Thymus (tissue), 11 donors: Measurements from ENCODE around the gene AP2S1. TPM values are rescaled to one million over a fixed set of nuclear protein-coding genes. Genes with fewer than 3 reads are reported as not detected.
"Not testable (repeated sequence)": the region's sequence is repeated elsewhere in the genome, so short reads cannot be mapped to it uniquely, and the experiment has no call there.

Experiments used
- DNase-seq, 9 donors: peaks; one replicate each; pipeline ENCODE4 v3.0.0-alpha.2; 2013; ENCODE audit warnings: low spot score in 9 of 9, low read depth in 6 of 9, missing footprints in 1 of 9
- H3K27ac ChIP-seq, 2 donors: one replicate each; pipeline ENCODE4 v1.5.1; 2013; ENCODE audit warnings: control low read depth in 1 of 2, low read depth in 1 of 2, low read length in 1 of 2, mild to moderate bottlenecking in 1 of 2, moderate library complexity in 1 of 2
- H3K27me3 ChIP-seq, 2 donors: one replicate each; pipeline ENCODE4 v1.5.1; 2013; ENCODE audit warnings: low read length in 1 of 2; ENCODE audit not compliant: control insufficient read depth in 2 of 2, insufficient read depth in 1 of 2
- H3K36me3 ChIP-seq, 2 donors: one replicate each; pipeline ENCODE4 v1.5.1; 2013; ENCODE audit warnings: low read length in 1 of 2, mild to moderate bottlenecking in 1 of 2, moderate library complexity in 1 of 2; ENCODE audit not compliant: control insufficient read depth in 2 of 2, insufficient read depth in 2 of 2
- H3K4me1 ChIP-seq, 2 donors: one replicate each; pipeline ENCODE4 v1.5.1; 2013; ENCODE audit warnings: low read length in 2 of 2; ENCODE audit not compliant: control insufficient read depth in 2 of 2, insufficient read depth in 2 of 2
- H3K4me3 ChIP-seq, 2 donors: one replicate each; pipeline ENCODE4 v1.5.1; 2013; ENCODE audit warnings: low read length in 2 of 2, control low read depth in 1 of 2, mild to moderate bottlenecking in 1 of 2
- H3K9me3 ChIP-seq, 2 donors: one replicate each; pipeline ENCODE4 v1.5.1; 2013; ENCODE audit warnings: low read length in 1 of 2, mild to moderate bottlenecking in 1 of 2; ENCODE audit not compliant: control insufficient read depth in 2 of 2, insufficient read depth in 1 of 2
- WGBS: extraction: QIAGEN DNeasy Blood & Tissue Kit; methylation state at CpG from one replicate; pipeline ENCODE4 v1.1.7; 2013; 5-methylcytosine and 5-hydroxymethylcytosine counted together
- polyA plus RNA-seq: library from polyadenylated mRNA; stranded (reverse); fragments of 200-250 nt; gene quantifications from one replicate; pipeline ENCODE4 v1.2.3, GENCODE V29; 2013
- total RNA-seq: library from RNA; stranded (reverse); fragments of 120-200 nt; gene quantifications from one replicate; pipeline ENCODE4 v1.2.4, GENCODE V29; 2013
- donor health status: healthy.

Gene AP2S1
- total and polyA plus RNA-seq, 2 donors: 88.0 to 106 TPM

- no peak overlapping the region for H3K27ac ChIP-seq
- WGBS: 81% methylated on average over 4 of the region's 4 CpGs
These were observed 24.6 kb upstream of the AP2S1 start for GRCh38 chr19:46875234-46875633.

GRCh38 chr19:46872967-46873366 is 22.3 kb upstream of the AP2S1 start:
- no peak for DNase-seq
- H3K27me3 ChIP-seq: no peaks in the 10 kb centered on the region
- no peak overlapping the region for H3K27ac ChIP-seq
- H3K4me1 ChIP-seq: peaks cover 0 to 4% of the 10 kb centered on the region in 2 donors
- no peak overlapping the region for H3K4me3 ChIP-seq
- peaks cover 0 to 7% of the 10 kb centered on the region in 2 donors for H3K36me3 ChIP-seq
- H3K9me3 ChIP-seq: no peaks in the 10 kb centered on the region
- 83% methylated on average over 4 of the region's 4 CpGs for WGBS

More at GRCh38 chr19:46875234-46875633, 24.6 kb upstream of the AP2S1 start:
- no peaks in the 10 kb centered on the region for H3K27me3 ChIP-seq
- H3K4me3 ChIP-seq: no peak overlapping the region
- peaks cover 1 to 10% of the 10 kb centered on the region in 2 donors for H3K36me3 ChIP-seq
- H3K9me3 ChIP-seq: no peaks in the 10 kb centered on the region
- H3K4me1 ChIP-seq: no peaks in the 10 kb centered on the region
- DNase-seq: no peak

- H3K27ac ChIP-seq, H3K9me3 ChIP-seq: not testable (repeated sequence)
These were observed 20.5 kb upstream of the AP2S1 start for GRCh38 chr19:46871173-46871572.

GRCh38 chr19:46868025-46868802 is 17.6 kb upstream of the AP2S1 start:
- H3K36me3 ChIP-seq: no peaks in the 10 kb centered on the region
- H3K4me3 ChIP-seq: no peak overlapping the region
- peak in 1 of 9 donors; percentile 57 for DNase-seq
- 94% methylated on average over 4 of the region's 4 CpGs for WGBS
- H3K9me3 ChIP-seq: no peaks in the 10 kb centered on the region
- H3K27me3 ChIP-seq: no peaks in the 10 kb centered on the region
- peaks cover 6 to 29% of the 10 kb centered on the region in 2 donors for H3K4me1 ChIP-seq
- H3K27ac ChIP-seq: peak overlapping the region in 1 of 2 donors; percentile 89

More at GRCh38 chr19:46871173-46871572, 20.5 kb upstream of the AP2S1 start:
- DNase-seq, H3K36me3 ChIP-seq, H3K4me3 ChIP-seq, H3K27me3 ChIP-seq: not testable (repeated sequence)
- WGBS: 97% methylated on average over 5 of the region's 5 CpGs
- H3K4me1 ChIP-seq: peaks cover 0 to 14% of the 10 kb centered on the region in 2 donors

GRCh38 chr19:46867170-46867569 is 16.5 kb upstream of the AP2S1 start:
- Histone ChIP-seq H3K36me3 (no peaks in the 10 kb centered on the region), H3K9me3 (no peaks in the 10 kb centered on the region), H3K4me1 (peaks cover 13 to 40% of the 10 kb centered on the region in 2 donors), H3K27ac (peak overlapping the region in 1 of 2 donors; percentile 9), H3K4me3 (no peak overlapping the region), H3K27me3 (no peaks in the 10 kb centered on the region)
- DNase-seq: no peak
- WGBS: 61% methylated on average over 3 of the region's 3 CpGs

GRCh38 chr19:46866407-46867136 is 15.9 kb upstream of the AP2S1 start:
- Histone ChIP-seq H3K36me3 (no peaks in the 10 kb centered on the region), H3K9me3 (no peaks in the 10 kb centered on the region), H3K27me3 (no peaks in the 10 kb centered on the region), H3K4me3 (no peak overlapping the region), H3K27ac (no peak overlapping the region), H3K4me1 (peaks cover 15 to 46% of the 10 kb centered on the region in 2 donors)
- 56% methylated on average over 3 of the region's 3 CpGs for WGBS
- DNase-seq: no peak

GRCh38 chr19:46863818-46864629 is 13.4 kb upstream of the AP2S1 start:
- H3K27me3 ChIP-seq: no peaks in the 10 kb centered on the region
- H3K9me3 ChIP-seq: peaks cover 0 to 3% of the 10 kb centered on the region in 2 donors
- H3K36me3 ChIP-seq: no peaks in the 10 kb centered on the region
- H3K4me1 ChIP-seq: peaks cover 15 to 53% of the 10 kb centered on the region in 2 donors
- no peak overlapping the region for H3K4me3 ChIP-seq
- no peak for DNase-seq
- WGBS: 90% methylated on average over 6 of the region's 6 CpGs
- H3K27ac ChIP-seq: no peak overlapping the region

- Histone ChIP-seq H3K36me3 (no peaks in the 10 kb centered on the region), H3K27me3 (no peaks in the 10 kb centered on the region), H3K27ac (no peak overlapping the region), H3K4me1 (peaks cover 15 to 50% of the 10 kb centered on the region in 2 donors), H3K4me3 (peak overlapping the region; percentile 12 to 76), H3K9me3 (peaks cover 0 to 3% of the 10 kb centered on the region in 2 donors)
- no peak for DNase-seq
- WGBS: 56% methylated on average over 4 of the region's 4 CpGs
These were observed 12.5 kb upstream of the AP2S1 start for GRCh38 chr19:46862974-46863632.
